ENCODE results near the gene CCDC106.
A peak's percentile ranks its signal among the peaks of the same experiment; 100 is the strongest.

Gene CCDC106

GRCh38 chr19:55625004-55625326 is 23.0 kb upstream of the CCDC106 start:
- Mint-ChIP-seq H3K4me3 (peak overlapping the region; percentile 87), H3K4me1 (peaks cover 19% of the 10 kb centered on the region), H3K27ac (peak overlapping the region; percentile 97), H3K27me3 (ENCODE audit: low read depth, poor library complexity) (peaks cover 14% of the 10 kb centered on the region), H3K36me3 (ENCODE audit: low read depth) (peaks cover 20% of the 10 kb centered on the region), H3K9me3 (no peaks in the 10 kb centered on the region)
- no peak for TF ChIP-seq CTCF (IDR thresholded peaks at IDR 0.05)
- no peak for DNase-seq

GRCh38 chr19:55626350-55626749 is 21.7 kb upstream of the CCDC106 start:
- Mint-ChIP-seq H3K27ac (no peak overlapping the region), H3K4me1 (peaks cover 19% of the 10 kb centered on the region), H3K27me3 (ENCODE audit: low read depth, poor library complexity) (peaks cover 18% of the 10 kb centered on the region), H3K36me3 (ENCODE audit: low read depth) (peaks cover 10% of the 10 kb centered on the region), H3K9me3 (no peaks in the 10 kb centered on the region), H3K4me3 (no peak overlapping the region)
- DNase-seq = no peak
- no peak for TF ChIP-seq CTCF (IDR thresholded peaks at IDR 0.05)

GRCh38 chr19:55632463-55632834 is 15.6 kb upstream of the CCDC106 start:
- no peak overlapping the region for H3K27ac Mint-ChIP-seq
- peak overlapping the region; percentile 5 for H3K4me3 Mint-ChIP-seq
- DNase-seq = peak; percentile 90
- peaks cover 41% of the 10 kb centered on the region for H3K4me1 Mint-ChIP-seq
- H3K27me3 Mint-ChIP-seq (ENCODE audit: low read depth, poor library complexity) = peaks cover 25% of the 10 kb centered on the region
- peak; percentile 92 for TF ChIP-seq CTCF (IDR thresholded peaks at IDR 0.05)
- H3K9me3 Mint-ChIP-seq = no peaks in the 10 kb centered on the region
- no peaks in the 10 kb centered on the region for H3K36me3 Mint-ChIP-seq (ENCODE audit: low read depth)

- Mint-ChIP-seq H3K27ac (no peak overlapping the region), H3K36me3 (ENCODE audit: low read depth) (peaks cover 10% of the 10 kb centered on the region), H3K4me1 (peaks cover 52% of the 10 kb centered on the region), H3K27me3 (ENCODE audit: low read depth, poor library complexity) (peaks cover 24% of the 10 kb centered on the region), H3K4me3 (no peak overlapping the region), H3K9me3 (no peaks in the 10 kb centered on the region)
- DNase-seq = no peak
- TF ChIP-seq CTCF (IDR thresholded peaks at IDR 0.05) = no peak
Observed at GRCh38 chr19:55633861-55634260, 14.2 kb upstream of the CCDC106 start.

GRCh38 chr19:55635334-55635717 is 12.7 kb upstream of the CCDC106 start:
- peak overlapping the region; percentile 100 for H3K27ac Mint-ChIP-seq
- peaks cover 59% of the 10 kb centered on the region for H3K4me1 Mint-ChIP-seq
- TF ChIP-seq CTCF (IDR thresholded peaks at IDR 0.05) = no peak
- H3K4me3 Mint-ChIP-seq = peak overlapping the region; percentile 100
- DNase-seq = no peak
- H3K27me3 Mint-ChIP-seq (ENCODE audit: low read depth, poor library complexity) = peaks cover 16% of the 10 kb centered on the region
- H3K36me3 Mint-ChIP-seq (ENCODE audit: low read depth) = peaks cover 13% of the 10 kb centered on the region
- H3K9me3 Mint-ChIP-seq = no peaks in the 10 kb centered on the region

- Mint-ChIP-seq H3K4me1 (peaks cover 62% of the 10 kb centered on the region), H3K36me3 (ENCODE audit: low read depth) (peaks cover 13% of the 10 kb centered on the region)
- no peak for DNase-seq
Observed at GRCh38 chr19:55635856-55636440, 12.1 kb upstream of the CCDC106 start.

More at GRCh38 chr19:55635856-55636440, 12.1 kb upstream of the CCDC106 start:
- TF ChIP-seq CTCF (IDR thresholded peaks at IDR 0.05) = no peak
- peak overlapping the region; percentile 100 for H3K4me3 Mint-ChIP-seq
- H3K27me3 Mint-ChIP-seq (ENCODE audit: low read depth, poor library complexity) = peaks cover 13% of the 10 kb centered on the region
- peak overlapping the region; percentile 100 for H3K27ac Mint-ChIP-seq
- no peaks in the 10 kb centered on the region for H3K9me3 Mint-ChIP-seq
